SHP77 treated with DMSO at 0.1 percent for 48 hours (cell line): ENCODE data around the gene ATL2.
A peak's percentile ranks its signal among the peaks of the same experiment; 100 is the strongest.
"Not testable (repeated sequence)": the region's sequence is repeated elsewhere in the genome, so short reads cannot be mapped to it uniquely, and the experiment has no call there.

Source experiments
- DNase-seq: peaks from one replicate; lab custom pipeline; 2025; lab: John Stamatoyannopoulos, UW

ATL2 gene

GRCh38 chr2:38377050-38377828 is at the start of gene ATL2:
ATL2 (minus strand) TSS chr2:38377273; CDS start chr2:38377260, 13 bp downstream.
- peak; percentile 92 for DNase-seq

- DNase-seq, result no peak
Measured at GRCh38 chr2:38423763-38424162, 46.7 kb upstream of the ATL2 start.

- no peak for DNase-seq
Measured at GRCh38 chr2:38421274-38422056, 44.4 kb upstream of the ATL2 start.

GRCh38 chr2:38419499-38419898 is 42.4 kb upstream of the ATL2 start:
- no peak for DNase-seq

- no peak for DNase-seq
Measured at GRCh38 chr2:38418735-38419134, 41.7 kb upstream of the ATL2 start.

- DNase-seq, result no peak
Measured at GRCh38 chr2:38417745-38418689, 40.9 kb upstream of the ATL2 start.

- DNase-seq, result no peak
Measured at GRCh38 chr2:38416296-38417036, 39.4 kb upstream of the ATL2 start.

- no peak for DNase-seq
Measured at GRCh38 chr2:38415728-38416291, 38.7 kb upstream of the ATL2 start.

GRCh38 chr2:38415023-38415422 is 38.0 kb upstream of the ATL2 start:
- DNase-seq, result no peak

- not testable (repeated sequence) for DNase-seq
Measured at GRCh38 chr2:38412235-38412871, 35.3 kb upstream of the ATL2 start.

- no peak for DNase-seq
Measured at GRCh38 chr2:38409156-38410102, 32.4 kb upstream of the ATL2 start.

GRCh38 chr2:38407111-38407682 is 30.1 kb upstream of the ATL2 start:
- DNase-seq, result no peak

- no peak for DNase-seq
Measured at GRCh38 chr2:38406597-38407110, 29.6 kb upstream of the ATL2 start.

- DNase-seq, result no peak
Measured at GRCh38 chr2:38405917-38406596, 29.0 kb upstream of the ATL2 start.

- no peak for DNase-seq
Measured at GRCh38 chr2:38400513-38400912, 23.4 kb upstream of the ATL2 start.

- DNase-seq, result no peak
Measured at GRCh38 chr2:38398739-38399138, 21.7 kb upstream of the ATL2 start.

- no peak for DNase-seq
Measured at GRCh38 chr2:38394903-38395341, 17.8 kb upstream of the ATL2 start.

GRCh38 chr2:38394041-38394440 is 17.0 kb upstream of the ATL2 start:
- no peak for DNase-seq
